ENCODE data around the gene ZNF440. TPM values are rescaled to one million over a fixed set of nuclear protein-coding genes. Genes with fewer than 3 reads are reported as not detected.

Gene ZNF440
- total RNA-seq, 1 experiment from 2014 or later = 11.9 TPM

GRCh38 chr19:11780431-11781020 lies 33.5 kb upstream of the ZNF440 start:
- no peak overlapping the region for H3K4me2 ChIP-seq (ENCODE audit: low read length)
- no peaks in the 10 kb centered on the region for H3F3A ChIP-seq (ENCODE audit: low read length, unreplicated experiment)
- H4K20me1 ChIP-seq (ENCODE audit: low read length) = no peaks in the 10 kb centered on the region
- no peaks in the 10 kb centered on the region for H3K9me2 ChIP-seq (replicated peaks; ENCODE audit: low read length)
- no TSS peak for BruUV-seq (replicated peaks)
- TF ChIP-seq EZH2phosphoT487 (IDR thresholded peaks at IDR 0.05; ENCODE audit: borderline replicate concordance, low read length) (no peak), CTCF (conservative IDR thresholded peaks at IDR 0.05; ENCODE audit: low read depth, low read length) (no peak), EZH2 (IDR thresholded peaks at IDR 0.05; ENCODE audit: low read length, unreplicated experiment) (no peak)
- peaks cover 74% of the 10 kb centered on the region for H3K9me3 ChIP-seq (ENCODE audit: low read length)
- CTCF ChIA-PET = no interaction called here
- no peaks in the 10 kb centered on the region for H3K27me3 ChIP-seq (ENCODE audit: low read length)
- POLR2A ChIA-PET (ENCODE audit: unreplicated experiment) = no interaction called here
- intact Hi-C loops (cut with micrococcal nuclease) = no loop called here
- no peak for DNase-seq
- no peaks in the 10 kb centered on the region for H3K4me1 ChIP-seq (ENCODE audit: insufficient read depth, low read length)
- H3K36me3 ChIP-seq (ENCODE audit: low read depth, low read length) = peaks cover 87% of the 10 kb centered on the region
- H3K79me2 ChIP-seq (ENCODE audit: low read length) = no peaks in the 10 kb centered on the region
- no peak for ATAC-seq
- H2AFZ ChIP-seq (ENCODE audit: low read length) = no peak overlapping the region
- peak overlapping the region; percentile 28; the same call in 1 of the 2 replicates for H3K4me3 ChIP-seq (ENCODE audit: low read length)
- no peak overlapping the region for H3K27ac ChIP-seq (ENCODE audit: low read length)
- H3K9ac ChIP-seq (ENCODE audit: low read length) = no peak overlapping the region

GRCh38 chr19:11781295-11782057 lies 32.6 kb upstream of the ZNF440 start:
- no peak for DNase-seq

More at GRCh38 chr19:11781295-11782057, 32.6 kb upstream of the ZNF440 start:
- Histone ChIP-seq H3F3A (ENCODE audit: low read length, unreplicated experiment) (no peaks in the 10 kb centered on the region), H2AFZ (ENCODE audit: low read length) (no peak overlapping the region), H3K27ac (ENCODE audit: low read length) (no peak overlapping the region), H4K20me1 (ENCODE audit: low read length) (no peaks in the 10 kb centered on the region), H3K4me1 (ENCODE audit: insufficient read depth, low read length) (no peaks in the 10 kb centered on the region), H3K9ac (ENCODE audit: low read length) (no peak overlapping the region), H3K4me2 (ENCODE audit: low read length) (no peak overlapping the region), H3K9me3 (ENCODE audit: low read length) (peaks cover 68% of the 10 kb centered on the region), H3K27me3 (ENCODE audit: low read length) (no peaks in the 10 kb centered on the region), H3K9me2 (replicated peaks; ENCODE audit: low read length) (no peaks in the 10 kb centered on the region), H3K79me2 (ENCODE audit: low read length) (no peaks in the 10 kb centered on the region), H3K36me3 (ENCODE audit: low read depth, low read length) (peaks cover 78% of the 10 kb centered on the region), H3K4me3 (ENCODE audit: low read length) (peak overlapping the region; percentile 28; the same call in 1 of the 2 replicates)
- ChIA-PET POLR2A (ENCODE audit: unreplicated experiment) (no interaction called here), CTCF (no interaction called here)
- no peak for TF ChIP-seq EZH2 (IDR thresholded peaks at IDR 0.05; ENCODE audit: low read length, unreplicated experiment)
- TF ChIP-seq EZH2phosphoT487 (IDR thresholded peaks at IDR 0.05; ENCODE audit: borderline replicate concordance, low read length) = no peak
- no peak for TF ChIP-seq CTCF (conservative IDR thresholded peaks at IDR 0.05; ENCODE audit: low read depth, low read length)
- no TSS peak for BruUV-seq (replicated peaks)
- intact Hi-C loops (cut with micrococcal nuclease) = no loop called here
- ATAC-seq = no peak

All from PC-3 (cell line).